Raji (cell line): ENCODE results near the gene DRC1.

Experiments used
- POLR2A ChIP-seq: IDR thresholded peaks from 2 replicates; pipeline ENCODE4 v1.6.1; 2011; ENCODE audit warnings: low read depth, low read length, control low read depth; ENCODE audit not compliant: insufficient read depth

The DRC1 gene

DNA sequence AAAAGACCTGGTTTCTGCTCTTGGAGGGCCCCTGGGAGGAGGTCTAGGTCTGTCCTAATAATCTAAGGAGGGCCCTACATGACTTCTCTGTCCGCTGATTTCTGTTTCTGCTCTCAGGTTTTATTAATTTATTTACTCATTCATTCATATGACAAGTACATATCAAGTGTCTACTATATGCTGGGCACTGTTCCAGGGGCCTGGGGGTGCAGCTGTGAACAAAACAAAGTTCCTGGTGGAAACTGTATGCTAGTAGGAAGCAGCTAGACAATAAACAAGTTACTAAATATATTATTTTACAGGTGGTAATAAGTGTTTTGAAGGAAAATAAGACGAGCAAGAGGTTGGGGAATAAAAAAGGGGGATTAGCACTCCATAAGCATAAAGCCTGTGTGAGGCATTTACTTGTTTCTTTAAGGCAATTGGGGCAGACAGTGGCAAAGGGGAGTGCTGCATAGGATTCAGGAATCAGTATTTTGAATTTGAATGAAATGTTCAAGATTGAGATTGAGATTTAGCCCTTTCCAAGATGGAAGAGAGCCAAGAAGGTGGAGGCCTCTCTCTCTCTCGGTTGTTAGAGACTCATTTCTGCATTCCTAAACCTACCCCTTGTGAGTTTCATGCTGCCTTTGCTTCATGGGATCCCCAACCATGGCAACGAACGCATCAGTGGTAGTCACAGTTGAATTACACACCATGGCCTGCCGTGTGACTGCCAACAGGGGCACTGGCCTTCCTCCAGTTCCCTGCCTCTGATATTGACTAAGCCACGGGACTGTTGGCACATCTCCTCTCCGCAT lies 28.3 kb downstream of the DRC1 start:
- TF ChIP-seq POLR2A, result no peak

DNA sequence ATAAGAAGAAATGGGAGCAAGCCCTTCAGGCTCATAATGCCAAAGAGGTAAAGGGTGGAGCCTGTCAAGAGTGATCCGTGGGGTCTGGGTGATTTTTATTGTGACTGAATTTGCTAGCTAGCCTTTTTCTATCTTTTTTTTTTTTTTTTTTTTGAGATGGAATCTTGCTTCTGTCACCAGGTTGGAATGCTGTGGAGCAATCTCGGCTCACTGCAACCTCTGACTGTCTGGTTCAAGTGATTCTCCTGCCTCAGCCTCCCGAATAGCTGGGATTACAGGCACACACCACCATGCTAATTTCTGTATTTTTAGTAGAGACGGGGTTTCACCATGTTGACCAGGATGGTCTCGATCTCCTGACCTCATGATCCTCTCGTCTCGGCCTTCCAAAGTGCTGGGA lies 29.1 kb downstream of the DRC1 start:
- no peak for TF ChIP-seq POLR2A

DNA sequence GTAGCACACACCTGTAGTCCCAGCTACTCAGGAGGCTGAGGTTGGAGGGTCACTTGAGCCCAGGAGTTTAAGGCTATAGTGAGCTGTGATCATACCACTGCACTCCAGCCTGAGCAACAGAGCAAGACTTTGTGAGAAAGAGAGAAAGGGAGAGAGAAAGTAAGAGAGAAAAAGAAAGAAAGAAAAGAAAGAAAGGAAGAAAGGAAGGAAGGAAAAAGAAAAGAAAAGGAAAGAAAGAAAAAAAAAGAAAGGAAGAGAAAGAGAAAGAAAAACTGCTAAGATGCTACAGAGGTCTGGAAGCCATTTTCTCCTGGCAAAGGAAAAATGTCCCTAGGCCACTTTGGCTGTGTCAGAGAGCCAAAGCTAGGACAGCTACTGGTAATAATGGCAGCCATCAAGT lies 30.6 kb downstream of the DRC1 start:
- no peak for TF ChIP-seq POLR2A

DNA sequence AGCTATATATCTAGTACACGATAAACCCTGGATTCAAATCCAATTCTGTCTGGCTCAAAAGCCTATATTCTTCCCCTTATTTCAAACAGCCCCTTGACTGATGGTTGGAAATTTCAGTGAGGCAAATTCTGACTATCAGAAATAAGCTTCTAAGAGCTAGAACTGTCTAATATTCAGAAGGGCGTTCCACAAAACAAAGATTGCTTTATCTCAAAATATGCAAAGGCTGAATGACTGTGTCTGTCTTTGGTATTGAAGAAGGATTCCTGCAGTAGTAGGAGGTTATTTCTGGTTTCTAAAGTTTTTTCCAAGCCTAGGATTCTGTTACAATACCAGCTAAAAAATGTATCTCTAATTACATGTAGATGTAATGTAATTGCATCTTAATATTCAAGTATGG lies 31.1 kb downstream of the DRC1 start:
- TF ChIP-seq POLR2A, result no peak

DNA sequence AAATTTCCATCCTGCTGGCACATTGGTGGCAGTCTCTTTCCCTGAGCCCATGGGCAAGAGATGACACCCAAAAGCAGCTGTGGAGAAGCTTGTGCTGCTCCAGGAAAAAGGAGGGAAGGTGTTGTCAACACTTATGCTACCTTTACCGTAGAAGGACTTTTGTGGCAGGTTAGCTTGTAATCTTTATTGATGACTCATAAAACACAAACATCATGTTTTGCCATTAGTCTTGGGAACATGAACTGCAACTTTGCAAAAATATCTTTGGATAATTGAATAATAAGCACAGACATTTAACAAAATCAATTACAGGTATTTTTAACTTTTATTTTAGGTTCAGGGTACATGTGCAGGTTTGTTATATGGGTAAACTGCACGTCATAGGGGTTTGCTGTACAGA lies 33.4 kb downstream of the DRC1 start:
- TF ChIP-seq POLR2A, result no peak

DNA sequence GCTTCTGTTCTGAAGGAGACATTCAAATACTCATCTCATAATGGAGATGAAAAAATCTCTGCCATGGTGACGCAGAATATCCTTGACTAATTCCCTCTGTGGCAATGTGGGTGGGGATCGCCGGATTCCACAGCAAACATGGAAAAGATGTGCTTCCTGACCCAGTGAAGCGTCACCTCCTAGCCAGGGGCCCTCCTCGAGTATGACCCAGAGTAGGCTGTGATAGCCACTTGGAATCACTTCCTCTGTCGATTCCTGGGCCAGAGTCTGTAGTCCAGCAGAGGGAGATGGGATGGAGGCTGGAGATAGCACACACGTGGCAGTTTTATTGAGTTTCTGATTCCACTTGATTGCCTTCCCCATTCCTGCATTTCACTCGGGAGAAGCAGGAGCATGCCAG lies 36.8 kb downstream of the DRC1 start:
- TF ChIP-seq POLR2A, result no peak

DNA sequence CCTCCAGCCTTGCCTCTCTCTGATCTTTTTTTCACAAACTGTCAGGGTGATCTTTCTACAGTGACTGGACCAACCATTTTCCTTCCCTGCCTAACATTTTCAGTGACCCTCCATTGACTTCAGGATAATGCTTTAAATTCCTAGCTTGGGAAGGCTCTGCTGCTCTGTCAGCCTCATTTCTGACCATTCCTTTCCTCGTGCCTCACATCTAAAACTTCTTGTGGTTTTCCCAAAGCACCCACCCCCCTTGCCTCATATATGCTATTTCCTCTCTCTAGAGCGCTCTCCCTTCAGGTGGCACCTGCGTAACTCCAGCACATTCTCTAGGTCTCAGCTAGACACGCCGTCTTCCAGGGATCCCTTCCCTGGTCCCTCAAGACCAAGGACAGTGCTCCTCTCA lies 37.2 kb downstream of the DRC1 start:
- TF ChIP-seq POLR2A, result no peak

DNA sequence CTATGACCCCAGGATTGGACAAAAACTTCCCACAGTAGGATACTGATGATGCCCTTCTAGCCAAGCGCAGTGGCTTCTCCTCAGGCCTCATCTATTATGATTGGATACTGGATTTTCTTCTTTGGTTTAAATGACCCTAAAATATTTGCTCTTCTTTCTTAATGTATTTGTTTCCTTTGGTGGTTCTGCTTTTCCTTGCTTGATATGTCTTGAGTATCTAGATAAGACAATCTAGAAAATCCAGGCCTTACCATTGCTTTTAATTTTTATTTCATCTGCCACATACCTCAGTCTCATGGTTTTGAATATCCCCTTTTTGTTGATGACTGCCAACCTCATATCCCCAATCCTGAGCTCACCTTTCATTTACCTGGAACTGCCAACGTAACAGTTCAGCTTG lies 40.6 kb downstream of the DRC1 start:
- TF ChIP-seq POLR2A, result no peak

DNA sequence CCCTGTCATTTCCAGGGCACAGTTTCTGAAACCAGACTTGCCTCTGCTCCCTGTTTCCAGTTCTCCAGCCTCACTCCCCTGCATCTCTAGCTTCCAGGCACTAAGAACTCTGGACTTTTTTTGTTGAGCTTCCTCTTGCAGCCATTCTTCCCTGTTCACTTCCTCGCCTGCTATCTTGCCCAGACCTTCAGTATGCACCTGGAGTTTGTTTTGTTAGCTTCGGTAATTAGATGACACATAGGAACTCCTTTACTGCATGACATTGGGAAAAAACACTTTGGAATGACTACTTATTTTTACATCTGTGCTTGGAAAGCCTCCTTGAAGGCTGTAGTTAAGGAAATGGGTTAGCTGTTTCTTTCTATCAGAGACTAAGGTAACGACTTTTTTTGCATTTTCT lies 41.0 kb downstream of the DRC1 start:
- TF ChIP-seq POLR2A, result no peak

DNA sequence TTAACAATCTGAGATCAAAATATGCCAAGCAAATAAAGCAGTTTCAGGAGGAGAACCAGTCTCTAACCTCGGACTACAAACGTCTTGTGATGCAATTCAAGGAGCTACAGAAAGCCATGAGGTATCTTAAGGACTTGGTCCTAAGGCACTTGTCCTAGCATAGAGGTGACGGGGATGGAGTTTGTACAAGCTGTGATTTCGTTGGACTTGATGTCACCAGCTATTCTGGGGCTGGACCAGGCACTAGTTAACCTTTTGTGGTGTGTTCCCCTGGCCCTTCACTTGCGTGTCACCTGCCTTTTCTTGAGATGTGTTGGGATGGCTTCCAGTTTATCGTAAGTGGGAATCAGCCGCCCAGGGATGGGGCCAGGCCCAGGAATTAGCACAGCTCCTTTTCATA lies 42.5 kb downstream of the DRC1 start:
- TF ChIP-seq POLR2A, result no peak

DNA sequence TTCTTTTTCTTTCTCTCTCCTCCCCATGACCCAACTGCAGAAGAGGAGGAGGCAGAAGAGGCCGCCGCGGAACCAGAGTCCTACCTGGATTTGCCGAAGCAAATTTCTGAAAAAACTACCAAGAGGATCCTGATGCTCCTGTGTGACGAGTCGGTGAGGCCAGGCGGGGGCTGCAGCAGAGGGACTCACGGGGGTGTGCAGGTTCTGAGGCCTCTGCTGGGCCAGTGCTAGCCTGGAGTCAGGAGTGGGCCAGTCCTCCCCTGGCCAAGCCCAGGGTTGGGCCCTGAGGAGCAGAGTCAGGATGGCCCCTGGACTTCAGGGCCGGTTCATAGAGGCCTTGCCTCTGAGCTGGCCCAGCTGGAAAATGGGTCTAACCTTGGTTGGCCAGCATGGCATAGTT lies 46.9 kb downstream of the DRC1 start:
- TF ChIP-seq POLR2A, result no peak

DNA sequence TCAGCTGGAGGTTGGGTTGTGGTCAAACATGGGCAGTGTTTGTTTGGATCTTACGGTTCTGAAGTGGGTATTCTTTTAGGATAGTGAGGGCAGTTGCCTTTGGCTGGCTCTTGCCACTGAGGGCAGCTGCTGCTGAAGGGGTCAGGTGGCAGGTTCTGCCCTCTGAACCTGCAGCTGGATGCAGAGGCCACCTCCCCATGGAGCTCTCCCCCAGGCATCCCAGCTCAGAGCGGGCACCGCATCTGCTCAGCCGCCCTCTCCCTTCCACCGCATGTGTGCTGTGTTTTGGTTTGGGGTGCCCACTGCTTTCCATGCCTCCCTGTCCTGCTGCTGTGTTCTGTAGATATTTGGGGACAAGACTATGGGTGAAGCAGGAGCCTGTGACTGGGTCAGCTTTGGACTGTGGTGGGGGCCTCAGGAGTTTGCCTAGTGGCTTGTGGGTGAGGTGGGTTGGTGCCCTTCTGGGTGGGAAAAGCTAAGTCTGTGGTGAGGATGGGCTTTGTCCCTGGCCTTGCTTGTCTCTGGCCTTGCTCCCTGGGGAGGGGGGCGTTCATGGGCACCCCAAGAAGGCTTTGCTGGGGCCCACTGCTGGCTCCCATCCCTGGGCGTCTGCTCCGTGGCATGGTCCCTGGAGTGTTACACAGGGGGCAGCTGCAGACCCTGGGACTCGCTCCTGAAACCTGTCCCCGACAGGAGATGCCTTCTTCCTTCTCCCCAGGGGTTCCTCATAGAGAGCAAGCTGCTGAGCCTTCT lies 47.7 kb downstream of the DRC1 start:
- TF ChIP-seq POLR2A, result no peak

DNA sequence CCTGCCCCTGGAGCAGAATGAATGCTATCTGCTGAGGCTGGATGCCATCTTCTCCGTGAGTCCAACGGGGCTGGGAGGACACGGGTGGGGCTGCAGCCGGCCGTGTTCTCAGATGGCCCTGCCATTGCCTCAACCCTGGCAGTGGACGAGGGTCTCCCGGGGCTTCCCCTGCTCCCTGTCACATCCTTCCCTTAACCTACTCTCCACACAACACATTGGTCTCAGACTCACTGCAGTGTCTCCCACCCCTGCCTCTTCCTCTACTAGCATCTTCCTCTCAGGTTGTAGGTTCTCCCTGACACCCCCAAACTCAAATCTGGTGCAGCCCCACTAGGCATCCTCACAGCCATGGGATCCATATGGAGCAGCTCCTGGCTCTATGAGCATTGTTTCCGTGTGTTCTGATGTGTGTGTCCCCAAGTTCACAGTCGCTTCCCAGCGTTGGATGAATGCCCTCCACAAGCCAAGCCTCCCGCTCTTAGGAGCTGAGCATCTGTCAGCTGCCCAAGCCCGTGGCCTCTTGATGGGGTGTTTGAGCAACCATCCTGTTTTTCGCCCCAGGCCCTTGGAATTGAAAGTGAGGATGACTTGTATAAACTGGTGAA lies 48.4 kb downstream of the DRC1 start:
- no peak for TF ChIP-seq POLR2A

DNA sequence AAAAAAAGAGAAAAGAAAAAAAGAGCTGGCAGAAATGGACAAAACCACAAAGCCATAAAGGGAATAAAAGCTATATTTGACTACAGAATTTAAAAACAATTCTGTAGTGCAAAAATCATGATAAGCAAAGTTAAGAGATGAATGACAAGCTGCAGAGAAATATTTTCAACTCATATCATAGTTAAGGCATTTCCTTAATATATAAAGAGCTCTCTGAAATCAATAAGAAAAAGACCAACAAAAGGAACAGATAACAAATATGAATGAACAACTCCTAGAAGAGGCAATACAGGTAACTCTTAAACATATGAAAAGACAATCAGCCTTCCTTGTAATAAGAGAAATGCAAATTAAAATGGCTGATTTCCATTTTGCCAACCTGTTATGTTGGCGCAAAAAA lies 50.0 kb downstream of the DRC1 start:
- TF ChIP-seq POLR2A, result no peak

DNA sequence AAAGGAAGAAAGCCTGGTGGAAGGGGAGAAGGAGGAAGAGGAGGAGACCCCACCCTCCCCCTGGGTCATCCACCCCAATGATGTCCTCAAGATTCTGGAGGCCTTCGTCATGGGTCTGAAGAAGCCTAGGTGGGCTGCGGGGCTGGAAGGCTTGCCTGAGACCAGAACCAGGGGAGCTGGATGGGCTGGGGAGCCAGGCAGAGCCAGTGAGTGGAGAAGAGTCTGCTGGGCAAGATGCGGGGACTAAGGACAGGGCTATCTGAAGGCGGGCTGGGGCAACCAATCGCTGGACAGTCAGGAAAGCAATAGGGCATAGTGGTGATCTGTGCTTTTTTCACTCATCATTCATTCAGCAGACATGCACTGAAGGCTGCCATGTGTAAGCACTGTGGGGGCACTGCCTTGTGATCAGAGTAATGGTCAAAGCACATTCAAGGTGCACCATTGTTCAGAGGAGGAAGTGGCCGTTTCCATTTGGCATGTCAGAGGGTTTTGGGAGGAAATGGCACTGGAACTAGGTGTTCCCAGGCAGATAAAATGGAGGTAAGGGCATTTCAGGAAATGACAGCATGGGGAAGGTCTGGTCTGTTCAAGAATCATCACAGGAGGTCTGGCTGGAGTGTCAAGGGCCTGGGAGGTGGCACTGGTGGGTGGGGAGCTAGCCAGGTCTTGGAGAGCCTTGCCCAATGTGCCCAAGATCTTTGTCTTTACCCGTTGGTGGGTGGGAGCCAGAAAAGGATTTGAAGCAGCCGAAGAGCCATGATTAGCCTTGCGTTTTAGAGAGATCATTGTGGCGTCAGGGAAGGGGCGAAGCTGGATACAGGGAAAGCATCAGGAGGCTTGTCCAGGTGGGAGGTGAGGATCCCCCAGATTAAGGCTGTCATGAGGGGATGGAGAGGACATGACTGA lies 52.0 kb downstream of the DRC1 start:
- TF ChIP-seq POLR2A, result no peak
